Measurements from ENCODE around the gene PLEKHJ1. TPM values are rescaled to one million over a fixed set of nuclear protein-coding genes. Genes with fewer than 3 reads are reported as not detected.

The PLEKHJ1 gene
- total and polyA plus RNA-seq, 4 donors, result 22.2 to 44.5 (median 37.0) TPM

GRCh38 chr19:2251106-2252054 is 15.3 kb upstream of the PLEKHJ1 start:
- Histone ChIP-seq H3K36me3 (ENCODE audit: control insufficient read depth in 4 of 4, insufficient read depth in 3 of 4, low read depth in 1 of 4, low read length in 3 of 4) (peaks cover 0 to 16% (median 11%) of the 10 kb centered on the region in 4 donors), H3K27me3 (ENCODE audit: control insufficient read depth in 4 of 4, insufficient read depth in 4 of 4, low read length in 3 of 4) (peaks cover 0 to 28% (median 1%) of the 10 kb centered on the region in 4 donors), H3K4me3 (ENCODE audit: low read depth in 1 of 3, low read length in 3 of 3) (peak overlapping the region in 1 of 3 donors; percentile 14), H3K4me1 (ENCODE audit: control insufficient read depth in 4 of 4, insufficient read depth in 4 of 4, low read length in 3 of 4) (peaks cover 11 to 53% (median 26%) of the 10 kb centered on the region in 4 donors), H3K9ac (ENCODE audit: low read depth in 1 of 2, low read length in 2 of 2) (no peak overlapping the region), H3K9me3 (ENCODE audit: control insufficient read depth in 4 of 4, low read length in 3 of 4) (no peaks in the 10 kb centered on the region), H3K27ac (ENCODE audit: low read depth in 1 of 2, low read length in 2 of 2) (no peak overlapping the region)
- WGBS, result 9% methylated on average over 125 of the region's 125 CpGs
- TF ChIP-seq HNF4A (conservative IDR thresholded peaks at IDR 0.05) (no peak), EGR1 (IDR thresholded peaks at IDR 0.05; ENCODE audit: low read depth in 2 of 2) (no peak), YY1 (IDR thresholded peaks at IDR 0.05) (no peak), FOXA2 (IDR thresholded peaks at IDR 0.05) (no peak), TAF1 (conservative IDR thresholded peaks at IDR 0.05) (no peak), RAD21 (IDR thresholded peaks at IDR 0.05) (no peak), NR2F2 (IDR thresholded peaks at IDR 0.05) (no peak), JUND (IDR thresholded peaks at IDR 0.05) (no peak), GABPA (IDR thresholded peaks at IDR 0.05 in 1 of 2, conservative IDR thresholded peaks at IDR 0.05 in 1 of 2) (no peak), REST (IDR thresholded peaks at IDR 0.05) (no peak), FOXA1 (IDR thresholded peaks at IDR 0.05) (no peak), SP1 (IDR thresholded peaks at IDR 0.05) (no peak)
- TF ChIP-seq, protein P1, sequence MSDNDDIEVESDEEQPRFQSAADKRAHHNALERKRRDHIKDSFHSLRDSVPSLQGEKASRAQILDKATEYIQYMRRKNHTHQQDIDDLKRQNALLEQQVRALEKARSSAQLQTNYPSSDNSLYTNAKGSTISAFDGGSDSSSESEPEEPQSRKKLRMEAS (IDR thresholded peaks at IDR 0.05), result no peak
- TF ChIP-seq, protein P2, sequence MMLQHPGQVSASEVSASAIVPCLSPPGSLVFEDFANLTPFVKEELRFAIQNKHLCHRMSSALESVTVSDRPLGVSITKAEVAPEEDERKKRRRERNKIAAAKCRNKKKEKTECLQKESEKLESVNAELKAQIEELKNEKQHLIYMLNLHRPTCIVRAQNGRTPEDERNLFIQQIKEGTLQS (IDR thresholded peaks at IDR 0.05), result no peak
- TF ChIP-seq, protein P3, sequence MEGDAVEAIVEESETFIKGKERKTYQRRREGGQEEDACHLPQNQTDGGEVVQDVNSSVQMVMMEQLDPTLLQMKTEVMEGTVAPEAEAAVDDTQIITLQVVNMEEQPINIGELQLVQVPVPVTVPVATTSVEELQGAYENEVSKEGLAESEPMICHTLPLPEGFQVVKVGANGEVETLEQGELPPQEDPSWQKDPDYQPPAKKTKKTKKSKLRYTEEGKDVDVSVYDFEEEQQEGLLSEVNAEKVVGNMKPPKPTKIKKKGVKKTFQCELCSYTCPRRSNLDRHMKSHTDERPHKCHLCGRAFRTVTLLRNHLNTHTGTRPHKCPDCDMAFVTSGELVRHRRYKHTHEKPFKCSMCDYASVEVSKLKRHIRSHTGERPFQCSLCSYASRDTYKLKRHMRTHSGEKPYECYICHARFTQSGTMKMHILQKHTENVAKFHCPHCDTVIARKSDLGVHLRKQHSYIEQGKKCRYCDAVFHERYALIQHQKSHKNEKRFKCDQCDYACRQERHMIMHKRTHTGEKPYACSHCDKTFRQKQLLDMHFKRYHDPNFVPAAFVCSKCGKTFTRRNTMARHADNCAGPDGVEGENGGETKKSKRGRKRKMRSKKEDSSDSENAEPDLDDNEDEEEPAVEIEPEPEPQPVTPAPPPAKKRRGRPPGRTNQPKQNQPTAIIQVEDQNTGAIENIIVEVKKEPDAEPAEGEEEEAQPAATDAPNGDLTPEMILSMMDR (IDR thresholded peaks at IDR 0.05; ENCODE audit: low read depth, low read length, missing input control), result no peak
- no peak for DNase-seq (ENCODE audit: low spot score)

GRCh38 chr19:2250766-2251105 is 14.6 kb upstream of the PLEKHJ1 start:
- H3K27me3 ChIP-seq (ENCODE audit: control insufficient read depth in 4 of 4, insufficient read depth in 4 of 4, low read length in 3 of 4), result peaks cover 0 to 28% (median 1%) of the 10 kb centered on the region in 4 donors
- H3K4me3 ChIP-seq (ENCODE audit: low read depth in 1 of 3, low read length in 3 of 3), result peak overlapping the region in 1 of 3 donors; percentile 14
- no peak overlapping the region for H3K27ac ChIP-seq (ENCODE audit: low read depth in 1 of 2, low read length in 2 of 2)
- H3K36me3 ChIP-seq (ENCODE audit: control insufficient read depth in 4 of 4, insufficient read depth in 3 of 4, low read depth in 1 of 4, low read length in 3 of 4), result peaks cover 0 to 17% (median 15%) of the 10 kb centered on the region in 4 donors
- H3K4me1 ChIP-seq (ENCODE audit: control insufficient read depth in 4 of 4, insufficient read depth in 4 of 4, low read length in 3 of 4), result peaks cover 11 to 53% (median 26%) of the 10 kb centered on the region in 4 donors
- 9% methylated on average over 40 of the region's 40 CpGs for WGBS
- H3K9me3 ChIP-seq (ENCODE audit: control insufficient read depth in 4 of 4, low read length in 3 of 4), result no peaks in the 10 kb centered on the region
- no peak for DNase-seq (ENCODE audit: low spot score)
- no peak overlapping the region for H3K9ac ChIP-seq (ENCODE audit: low read depth in 1 of 2, low read length in 2 of 2)
- TF ChIP-seq REST (IDR thresholded peaks at IDR 0.05), result no peak
- TF ChIP-seq, protein P2 (IDR thresholded peaks at IDR 0.05), result no peak
- TF ChIP-seq RXRA (IDR thresholded peaks at IDR 0.05), result no peak
- no peak for TF ChIP-seq JUND (IDR thresholded peaks at IDR 0.05)
- no peak for TF ChIP-seq GABPA (IDR thresholded peaks at IDR 0.05 in 1 of 2, conservative IDR thresholded peaks at IDR 0.05 in 1 of 2)
- TF ChIP-seq YY1 (IDR thresholded peaks at IDR 0.05), result no peak
- no peak for TF ChIP-seq SP1 (IDR thresholded peaks at IDR 0.05)
- no peak for TF ChIP-seq EGR1 (IDR thresholded peaks at IDR 0.05; ENCODE audit: low read depth in 2 of 2)
- TF ChIP-seq HNF4A (conservative IDR thresholded peaks at IDR 0.05), result no peak
- no peak for TF ChIP-seq FOXA2 (IDR thresholded peaks at IDR 0.05)
- TF ChIP-seq, protein P3 (IDR thresholded peaks at IDR 0.05; ENCODE audit: low read depth, low read length, missing input control), result no peak
- no peak for TF ChIP-seq RAD21 (IDR thresholded peaks at IDR 0.05)
